Endodermal cell (in vitro differentiated cells): ENCODE data around the gene MBD6. TPM values are rescaled to one million over a fixed set of nuclear protein-coding genes. Genes with fewer than 3 reads are reported as not detected.
A peak's percentile ranks its signal among the peaks of the same experiment; 100 is the strongest.

ENCODE experiments used
- DNase-seq: peaks from one replicate; pipeline ENCODE4 v3.0.0-alpha.2; 2017
- H3K27ac ChIP-seq: 2 replicates; pipeline ENCODE4 v1.5.1; 2013; ENCODE audit warnings: mild to moderate bottlenecking, low read depth, low read length, moderate library complexity
- H3K27me3 ChIP-seq: 2 replicates; pipeline ENCODE4 v1.6.1; 2013; ENCODE audit warnings: mild to moderate bottlenecking, low read length, moderate library complexity; ENCODE audit not compliant: insufficient read depth, control insufficient read depth, poor library complexity, severe bottlenecking
- H3K36me3 ChIP-seq: 2 replicates; pipeline ENCODE4 v1.7.0; 2013; ENCODE audit warnings: mild to moderate bottlenecking, low read length, moderate library complexity; ENCODE audit not compliant: control insufficient read depth, insufficient read depth
- H3K4me1 ChIP-seq: one replicate; pipeline ENCODE4 v1.7.0; 2013; ENCODE audit warnings: low read length; ENCODE audit not compliant: control insufficient read depth, insufficient read depth
- H3K4me3 ChIP-seq: 2 replicates; pipeline ENCODE4 v1.5.1; 2013; ENCODE audit warnings: mild to moderate bottlenecking, low read length, moderate library complexity
- H3K9ac ChIP-seq: 2 replicates; pipeline ENCODE4 v1.6.1; 2013; ENCODE audit warnings: mild to moderate bottlenecking, low read length, moderate library complexity; ENCODE audit not compliant: poor library complexity, severe bottlenecking; ENCODE audit errors: extremely low read depth
- H3K9me3 ChIP-seq: 2 replicates; pipeline ENCODE4 v1.6.1; 2013; ENCODE audit warnings: mild to moderate bottlenecking, low read length, moderate library complexity; ENCODE audit not compliant: control insufficient read depth
- H3K27ac Mint-ChIP-seq: 2 replicates; pipeline ENCODE4 v1.8.0; 2020; ENCODE audit warnings: mixed read lengths
- H3K27me3 Mint-ChIP-seq: 2 replicates; pipeline ENCODE4 v1.8.0; 2021; ENCODE audit warnings: mild to moderate bottlenecking, mixed read lengths; ENCODE audit not compliant: insufficient read depth
- H3K36me3 Mint-ChIP-seq: 2 replicates; pipeline ENCODE4 v1.8.0; 2020; ENCODE audit warnings: low read depth, mixed read lengths
- H3K4me1 Mint-ChIP-seq: 2 replicates; pipeline ENCODE4 v1.8.0; 2020; ENCODE audit warnings: mixed read lengths
- H3K4me3 Mint-ChIP-seq: 2 replicates; pipeline ENCODE4 v1.8.0; 2020; ENCODE audit warnings: mild to moderate bottlenecking, moderate library complexity, mixed read lengths
- H3K9me3 Mint-ChIP-seq: 2 replicates; pipeline ENCODE4 v1.8.0; 2020; ENCODE audit warnings: mild to moderate bottlenecking, mixed read lengths
- CTCF ChIP-seq: fragments of 200-600 bp; sonication (generic); conservative IDR thresholded peaks from 2 replicates; pipeline ENCODE4 v1.5.0; 2021; ENCODE audit warnings: antibody characterized with exemption, mild to moderate bottlenecking
- WGBS, 2 experiments: methylation state at CpG; one replicate each; pipeline versions ENCODE4 v1.1.5 to v1.1.7; 2013; ENCODE audit warnings: missing lambda C conversion rate in 2 of 2, mixed read lengths in 1 of 2; ENCODE audit not compliant: insufficient coverage in 1 of 2, insufficient read length in 1 of 2; 5-methylcytosine and 5-hydroxymethylcytosine counted together
- total RNA-seq, 2 donors: library from RNA; stranded (reverse); fragmentation: NEBNext Ultra II Directional in 1 of 2; extraction: Animal tissue kit (Norgen Biotek cat#: 25700) in 1 of 2; gene quantifications; 2 replicates in 1 of 2; 3 replicates in 1 of 2; pipeline ENCODE4 v1.2.1, GENCODE V29; 2021

MBD6 gene
- total RNA-seq, 2 donors from 2014 or later: 49.2 to 88.2 TPM

GRCh38 chr12:57524814-57525614, 2.4 kb downstream of the MBD6 start:
- WGBS, 2 experiments: 89 to 94% methylated on average over 3 to 11 of the region's 11 CpGs
- no peaks in the 10 kb centered on the region for H3K9me3 ChIP-seq
- DNase-seq: no peak
- H3K27me3 ChIP-seq: no peaks in the 10 kb centered on the region
- peak overlapping the region; percentile 98 for H3K4me3 ChIP-seq
- Mint-ChIP-seq H3K27me3 (no peaks in the 10 kb centered on the region), H3K27ac (no peak overlapping the region), H3K4me1 (peaks cover 23% of the 10 kb centered on the region), H3K9me3 (no peaks in the 10 kb centered on the region), H3K4me3 (peak overlapping the region; percentile 93), H3K36me3 (peaks cover 30% of the 10 kb centered on the region)
- H3K9ac ChIP-seq: no peak overlapping the region
- no peak overlapping the region for H3K27ac ChIP-seq
- peaks cover 57% of the 10 kb centered on the region for H3K36me3 ChIP-seq
- no peak for TF ChIP-seq CTCF
- peaks cover 3% of the 10 kb centered on the region for H3K4me1 ChIP-seq

- H3K4me1 ChIP-seq: peaks cover 3% of the 10 kb centered on the region
- Mint-ChIP-seq H3K9me3 (no peaks in the 10 kb centered on the region), H3K4me1 (peaks cover 23% of the 10 kb centered on the region), H3K27ac (no peak overlapping the region), H3K4me3 (no peak overlapping the region), H3K27me3 (no peaks in the 10 kb centered on the region), H3K36me3 (peaks cover 35% of the 10 kb centered on the region)
- DNase-seq: no peak
- no peak for TF ChIP-seq CTCF
- no peak overlapping the region for H3K9ac ChIP-seq
- H3K27me3 ChIP-seq: no peaks in the 10 kb centered on the region
- no peak overlapping the region for H3K27ac ChIP-seq
- H3K9me3 ChIP-seq: no peaks in the 10 kb centered on the region
- 89 to 98% methylated on average over 8 to 16 of the region's 16 CpGs for WGBS, 2 experiments
- no peak overlapping the region for H3K4me3 ChIP-seq
- peaks cover 65% of the 10 kb centered on the region for H3K36me3 ChIP-seq
Measured at GRCh38 chr12:57525615-57526383, 3.2 kb downstream of the MBD6 start.

GRCh38 chr12:57526477-57527126, 4.0 kb downstream of the MBD6 start:
- no peak for TF ChIP-seq CTCF
- peaks cover 41% of the 10 kb centered on the region for H3K36me3 Mint-ChIP-seq
- WGBS, 2 experiments: 70 to 94% methylated on average over 2 to 3 of the region's 4 CpGs
- Histone ChIP-seq H3K27me3 (no peaks in the 10 kb centered on the region), H3K27ac (no peak overlapping the region), H3K36me3 (peaks cover 73% of the 10 kb centered on the region), H3K9me3 (no peaks in the 10 kb centered on the region), H3K4me1 (peaks cover under 1% of the 10 kb centered on the region), H3K9ac (no peak overlapping the region), H3K4me3 (no peak overlapping the region)
- peaks cover 20% of the 10 kb centered on the region for H3K4me1 Mint-ChIP-seq
- no peaks in the 10 kb centered on the region for H3K9me3 Mint-ChIP-seq
- no peak overlapping the region for H3K4me3 Mint-ChIP-seq
- no peak overlapping the region for H3K27ac Mint-ChIP-seq
- H3K27me3 Mint-ChIP-seq: no peaks in the 10 kb centered on the region
- DNase-seq: no peak
